ENCODE results near the gene POLD1.

POLD1 gene

DNA sequence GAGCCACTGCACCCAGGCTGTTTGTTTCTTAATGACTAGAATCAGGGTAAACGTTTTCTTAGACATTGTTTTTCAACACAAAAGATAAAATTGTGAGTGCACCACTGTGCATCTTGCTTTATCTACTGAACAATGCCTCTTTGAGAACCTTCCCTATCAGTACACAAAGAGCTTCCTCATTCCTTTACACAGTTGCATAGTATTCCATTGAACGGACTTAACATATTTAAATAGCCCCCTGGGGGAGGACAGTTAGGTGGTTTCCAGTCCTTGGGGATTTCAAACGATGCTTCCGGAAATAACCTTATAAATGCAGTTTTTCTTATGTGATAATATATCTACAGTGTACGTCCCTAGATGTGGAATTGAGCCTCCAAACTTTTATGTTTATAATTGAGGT, 8.6 kb downstream of the POLD1 start:
- no peak for DNase-seq

DNA sequence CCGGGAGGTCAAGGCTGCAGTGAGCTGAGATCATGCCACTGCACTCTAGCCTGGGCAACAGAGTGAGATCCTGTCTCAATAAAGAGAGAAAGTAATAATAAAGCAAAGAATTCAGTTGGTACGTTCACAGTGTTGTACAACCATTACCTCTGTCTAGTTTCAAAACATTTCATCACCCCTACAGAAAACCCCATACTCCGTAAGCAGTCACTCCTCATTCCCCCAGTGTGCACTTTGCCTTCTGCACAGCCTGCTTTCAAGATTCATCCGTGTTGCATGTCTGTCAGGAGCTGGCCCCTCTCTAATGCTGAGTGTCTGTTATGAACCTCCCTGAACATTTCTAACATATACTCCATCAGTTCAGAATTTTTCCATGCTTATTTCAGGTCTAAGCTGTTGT, 9.4 kb downstream of the POLD1 start:
- DNase-seq: no peak

DNA sequence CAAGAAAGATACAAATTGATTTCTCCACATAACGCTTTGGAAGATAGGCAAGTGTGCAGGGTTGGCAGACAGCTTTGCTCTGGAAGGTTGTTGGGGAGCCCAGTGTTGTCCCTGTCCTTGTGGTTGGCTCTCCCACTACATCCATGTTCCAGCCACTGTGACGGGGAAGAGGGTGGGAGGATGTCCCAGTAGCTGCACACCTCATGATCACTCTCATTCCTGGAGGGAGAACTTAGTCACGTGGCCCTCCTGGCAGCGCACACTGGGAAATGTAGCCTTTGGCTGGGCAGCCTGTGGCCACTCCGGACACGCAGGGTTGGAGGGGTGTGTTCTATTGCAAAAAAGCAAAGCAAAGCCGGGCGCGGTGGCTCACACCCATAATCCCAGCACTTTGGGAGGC, 9.9 kb downstream of the POLD1 start:
- no peak for DNase-seq

DNA sequence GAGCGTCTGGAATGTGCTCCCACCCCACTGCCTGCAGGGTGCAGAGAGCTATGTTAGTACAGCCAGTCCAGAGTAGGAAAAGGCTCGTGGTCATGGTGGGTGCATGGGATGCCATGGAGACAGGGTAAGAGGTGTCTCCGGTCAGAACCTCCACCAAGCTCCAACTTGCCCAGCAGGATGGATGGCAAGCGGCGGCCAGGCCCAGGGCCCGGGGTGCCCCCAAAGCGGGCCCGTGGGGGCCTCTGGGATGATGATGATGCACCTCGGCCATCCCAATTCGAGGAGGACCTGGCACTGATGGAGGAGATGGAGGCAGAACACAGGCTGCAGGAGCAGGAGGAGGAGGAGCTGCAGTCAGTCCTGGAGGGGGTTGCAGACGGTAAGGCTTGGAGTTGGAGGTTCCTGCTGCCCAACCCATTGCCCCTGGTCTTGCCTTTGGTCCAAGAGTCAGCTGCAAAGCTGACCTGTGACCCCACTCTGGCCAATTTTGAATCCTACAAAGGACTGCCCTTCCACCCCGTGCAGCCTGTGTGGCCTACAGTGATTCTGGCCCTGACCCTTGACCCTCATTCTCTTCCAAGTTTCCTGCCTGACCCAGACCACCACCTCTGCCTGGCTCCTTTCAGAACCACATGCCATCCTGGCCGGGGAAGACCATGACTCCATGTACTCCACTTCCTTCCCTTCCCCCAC, 14.7 kb downstream of the POLD1 start:
- no peak for DNase-seq

DNA sequence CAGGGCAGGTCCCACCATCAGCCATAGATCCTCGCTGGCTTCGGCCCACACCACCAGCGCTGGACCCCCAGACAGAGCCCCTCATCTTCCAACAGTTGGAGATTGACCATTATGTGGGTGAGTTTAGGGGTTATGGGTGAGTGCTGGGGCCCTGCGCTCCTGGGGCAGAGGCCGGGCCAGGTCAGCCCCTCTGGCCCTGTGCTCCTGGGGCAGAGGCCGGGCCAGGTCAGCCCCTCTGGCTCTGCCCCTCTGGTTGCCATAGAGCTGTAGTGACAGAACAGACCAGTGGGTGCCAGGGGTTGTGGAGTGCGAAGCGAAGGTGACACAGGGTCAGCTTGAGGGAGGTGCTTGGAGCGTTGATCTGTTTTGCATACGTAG, 15.2 kb downstream of the POLD1 start:
- no peak for DNase-seq

DNA sequence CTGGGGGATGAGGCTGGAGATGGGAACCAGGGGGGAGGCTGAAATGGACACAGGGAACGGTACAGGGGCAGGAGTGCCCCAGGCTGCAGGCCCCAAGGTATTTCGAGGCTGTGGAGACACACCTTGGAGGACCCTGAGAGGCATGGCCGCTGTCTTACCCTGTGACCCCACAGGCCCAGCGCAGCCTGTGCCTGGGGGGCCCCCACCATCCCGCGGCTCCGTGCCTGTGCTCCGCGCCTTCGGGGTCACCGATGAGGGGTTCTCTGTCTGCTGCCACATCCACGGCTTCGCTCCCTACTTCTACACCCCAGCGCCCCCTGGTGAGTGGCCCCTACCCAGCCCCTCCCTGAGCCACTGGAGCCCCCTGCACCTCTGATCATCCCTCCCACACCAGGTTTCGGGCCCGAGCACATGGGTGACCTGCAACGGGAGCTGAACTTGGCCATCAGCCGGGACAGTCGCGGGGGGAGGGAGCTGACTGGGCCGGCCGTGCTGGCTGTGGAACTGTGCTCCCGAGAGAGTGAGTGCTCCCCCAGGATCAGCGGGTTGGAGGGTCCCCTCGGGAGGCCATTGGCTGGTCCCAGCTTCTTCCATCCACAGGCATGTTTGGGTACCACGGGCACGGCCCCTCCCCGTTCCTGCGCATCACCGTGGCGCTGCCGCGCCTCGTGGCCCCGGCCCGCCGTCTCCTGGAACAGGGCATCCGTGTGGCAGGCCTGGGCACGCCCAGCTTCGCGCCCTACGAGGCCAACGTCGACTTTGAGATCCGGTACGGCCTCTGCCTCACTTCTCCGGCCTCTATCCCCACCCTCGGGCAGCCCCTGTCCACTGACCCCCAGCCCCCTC, 17.7 kb downstream of the POLD1 start:
- DNase-seq: no peak

DNA sequence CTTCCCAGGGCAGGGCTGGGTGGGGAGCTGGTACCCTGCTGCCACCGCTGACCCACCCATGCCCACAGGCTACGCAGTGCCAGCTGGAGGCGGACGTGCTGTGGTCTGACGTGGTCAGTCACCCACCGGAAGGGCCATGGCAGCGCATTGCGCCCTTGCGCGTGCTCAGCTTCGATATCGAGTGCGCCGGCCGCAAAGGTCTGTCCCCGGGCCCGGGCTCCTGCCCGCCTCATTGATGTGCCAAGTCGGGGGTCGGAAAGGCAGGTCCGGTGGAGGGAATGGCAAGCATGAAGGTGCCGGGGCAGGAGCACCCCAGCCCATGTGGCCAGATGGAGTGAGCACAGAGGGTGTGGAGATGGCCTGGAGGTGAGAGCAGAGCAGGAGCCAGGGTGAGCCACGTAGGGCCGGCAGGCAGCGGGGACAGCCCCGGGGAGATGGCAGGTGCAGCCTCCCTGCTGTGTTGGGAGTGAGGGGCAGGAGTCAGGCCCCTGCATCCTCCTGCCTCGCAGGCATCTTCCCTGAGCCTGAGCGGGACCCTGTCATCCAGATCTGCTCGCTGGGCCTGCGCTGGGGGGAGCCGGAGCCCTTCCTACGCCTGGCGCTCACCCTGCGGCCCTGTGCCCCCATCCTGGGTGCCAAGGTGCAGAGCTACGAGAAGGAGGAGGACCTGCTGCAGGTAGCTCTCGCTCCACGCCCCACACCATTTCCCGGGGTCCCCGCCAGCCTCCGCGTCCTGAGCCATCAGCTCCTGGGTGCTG, 18.6 kb downstream of the POLD1 start:
- DNase-seq: no peak

DNA sequence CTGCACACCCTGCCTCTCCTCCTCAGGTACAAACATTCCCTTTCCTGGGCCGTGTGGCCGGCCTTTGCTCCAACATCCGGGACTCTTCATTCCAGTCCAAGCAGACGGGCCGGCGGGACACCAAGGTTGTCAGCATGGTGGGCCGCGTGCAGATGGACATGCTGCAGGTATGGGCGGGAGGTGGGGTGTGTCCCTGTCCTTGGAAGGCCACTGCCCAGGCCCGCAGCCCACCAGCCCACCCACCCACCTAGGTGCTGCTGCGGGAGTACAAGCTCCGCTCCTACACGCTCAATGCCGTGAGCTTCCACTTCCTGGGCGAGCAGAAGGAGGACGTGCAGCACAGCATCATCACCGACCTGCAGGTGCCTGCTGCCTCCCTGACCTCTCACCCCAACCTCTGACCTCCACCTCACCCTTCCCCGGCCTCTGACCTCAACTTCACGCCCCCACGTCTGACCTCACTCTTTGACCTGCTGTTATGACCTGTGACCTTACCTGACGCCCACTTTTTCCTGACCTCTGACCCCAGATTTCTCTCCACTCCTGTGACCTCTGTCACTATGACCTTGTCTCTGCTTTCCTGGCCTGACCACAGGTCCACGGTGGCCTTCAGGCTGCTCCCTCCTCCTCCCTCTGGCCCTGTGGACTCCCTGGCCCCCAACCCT, 22.1 kb downstream of the POLD1 start:
- no peak for DNase-seq

DNA sequence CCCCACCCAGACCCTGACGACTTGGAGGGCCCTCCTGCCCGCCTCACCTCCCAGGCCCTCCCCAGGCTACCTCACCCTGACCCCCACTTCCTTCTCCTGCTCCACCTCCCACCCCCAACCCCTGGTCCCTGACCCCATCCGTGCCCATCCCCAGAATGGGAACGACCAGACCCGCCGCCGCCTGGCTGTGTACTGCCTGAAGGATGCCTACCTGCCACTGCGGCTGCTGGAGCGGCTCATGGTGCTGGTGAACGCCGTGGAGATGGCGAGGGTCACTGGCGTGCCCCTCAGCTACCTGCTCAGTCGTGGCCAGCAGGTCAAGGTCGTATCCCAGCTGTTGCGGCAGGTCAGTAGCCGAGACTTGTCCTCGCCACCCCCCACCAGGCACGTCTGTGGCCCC, 22.7 kb downstream of the POLD1 start:
- DNase-seq: no peak

DNA sequence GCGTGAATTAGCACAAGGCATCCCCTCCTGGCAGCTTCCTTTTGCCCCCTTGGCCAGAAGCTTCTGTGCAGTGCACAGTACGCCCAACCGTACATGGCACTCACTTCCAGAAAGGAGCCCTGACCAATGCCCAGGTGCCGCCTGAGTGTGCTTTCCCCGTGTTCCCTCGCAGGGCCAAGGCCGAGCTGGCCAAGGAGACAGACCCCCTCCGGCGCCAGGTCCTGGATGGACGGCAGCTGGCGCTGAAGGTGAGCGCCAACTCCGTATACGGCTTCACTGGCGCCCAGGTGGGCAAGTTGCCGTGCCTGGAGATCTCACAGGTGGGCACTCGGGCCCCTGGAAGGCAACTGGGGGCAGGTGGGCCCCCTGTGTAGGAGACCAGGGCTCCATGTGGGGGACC, 25.2 kb downstream of the POLD1 start:
- DNase-seq: no peak

DNA sequence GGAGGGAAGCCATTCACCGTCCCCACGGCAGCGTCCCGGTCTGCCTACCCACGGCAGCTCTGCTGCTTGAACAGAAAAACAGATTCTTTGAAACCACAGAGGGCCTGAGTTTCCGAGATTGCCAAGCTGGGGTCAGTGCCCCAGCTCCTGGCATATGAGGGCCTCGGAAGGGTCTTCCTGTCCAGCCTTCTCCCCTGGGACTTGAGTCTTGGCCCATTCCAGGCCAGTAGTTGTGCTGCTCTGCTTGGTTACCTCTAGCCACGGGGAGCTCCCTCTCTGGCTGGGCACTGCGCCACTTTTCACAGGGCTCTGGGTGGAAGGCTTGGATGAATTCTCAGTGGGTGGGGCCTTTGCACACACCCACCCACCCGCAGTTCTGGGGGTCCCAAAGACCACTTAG, 26.0 kb downstream of the POLD1 start:
- DNase-seq: no peak

DNA sequence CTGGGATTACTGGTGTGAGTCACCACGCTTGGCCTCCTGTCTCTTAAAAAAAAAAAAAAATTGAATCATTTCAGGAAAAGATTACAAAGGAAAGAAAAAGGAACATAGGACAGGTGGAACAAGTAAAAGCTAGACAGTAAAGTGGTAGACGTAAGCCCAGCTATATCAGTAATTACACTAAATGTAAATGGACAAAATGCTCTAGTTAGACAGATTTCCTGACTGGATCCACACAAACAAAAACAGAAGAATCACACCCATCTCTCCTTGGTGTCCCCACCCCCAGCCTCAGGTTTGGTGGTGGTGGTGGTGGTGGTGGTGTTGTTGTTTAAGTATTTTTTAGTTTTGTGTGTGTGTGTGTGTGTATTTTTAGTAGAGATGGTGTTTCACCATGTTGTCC, 28.3 kb downstream of the POLD1 start:
- DNase-seq: no peak

DNA sequence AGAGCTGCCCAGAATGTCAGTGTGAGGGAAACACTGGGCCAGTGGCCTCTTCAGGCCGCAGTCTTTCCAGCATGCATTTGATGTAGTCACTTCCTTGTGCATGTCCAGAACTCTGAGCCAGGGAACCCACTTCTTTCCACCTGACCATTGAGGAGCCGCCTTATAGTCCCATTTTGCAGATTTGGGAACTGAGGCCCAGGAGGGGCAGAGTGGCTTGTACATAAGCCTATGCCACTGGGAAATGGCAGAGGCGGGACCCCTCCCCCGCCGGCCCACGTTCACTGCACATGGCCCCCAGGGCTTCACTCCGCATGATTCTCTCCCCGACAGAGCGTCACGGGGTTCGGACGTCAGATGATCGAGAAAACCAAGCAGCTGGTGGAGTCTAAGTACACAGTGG, 28.9 kb downstream of the POLD1 start:
- no peak for DNase-seq

DNA sequence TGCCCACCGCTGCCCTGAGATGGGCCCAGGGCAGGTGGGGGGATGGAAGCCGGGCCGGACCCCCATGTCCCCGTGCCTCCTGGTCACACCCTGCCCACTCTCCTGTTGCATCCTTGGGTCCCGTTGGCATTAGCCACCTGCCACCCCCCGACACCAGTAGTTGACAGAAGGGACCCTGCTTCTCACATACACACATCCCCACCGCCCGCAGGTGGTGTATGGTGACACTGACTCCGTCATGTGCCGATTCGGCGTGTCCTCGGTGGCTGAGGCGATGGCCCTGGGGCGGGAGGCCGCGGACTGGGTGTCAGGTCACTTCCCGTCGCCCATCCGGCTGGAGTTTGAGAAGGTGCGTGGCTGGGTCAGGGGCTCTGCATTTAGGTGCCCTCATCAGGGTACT, 29.4 kb downstream of the POLD1 start:
- no peak for DNase-seq

DNA sequence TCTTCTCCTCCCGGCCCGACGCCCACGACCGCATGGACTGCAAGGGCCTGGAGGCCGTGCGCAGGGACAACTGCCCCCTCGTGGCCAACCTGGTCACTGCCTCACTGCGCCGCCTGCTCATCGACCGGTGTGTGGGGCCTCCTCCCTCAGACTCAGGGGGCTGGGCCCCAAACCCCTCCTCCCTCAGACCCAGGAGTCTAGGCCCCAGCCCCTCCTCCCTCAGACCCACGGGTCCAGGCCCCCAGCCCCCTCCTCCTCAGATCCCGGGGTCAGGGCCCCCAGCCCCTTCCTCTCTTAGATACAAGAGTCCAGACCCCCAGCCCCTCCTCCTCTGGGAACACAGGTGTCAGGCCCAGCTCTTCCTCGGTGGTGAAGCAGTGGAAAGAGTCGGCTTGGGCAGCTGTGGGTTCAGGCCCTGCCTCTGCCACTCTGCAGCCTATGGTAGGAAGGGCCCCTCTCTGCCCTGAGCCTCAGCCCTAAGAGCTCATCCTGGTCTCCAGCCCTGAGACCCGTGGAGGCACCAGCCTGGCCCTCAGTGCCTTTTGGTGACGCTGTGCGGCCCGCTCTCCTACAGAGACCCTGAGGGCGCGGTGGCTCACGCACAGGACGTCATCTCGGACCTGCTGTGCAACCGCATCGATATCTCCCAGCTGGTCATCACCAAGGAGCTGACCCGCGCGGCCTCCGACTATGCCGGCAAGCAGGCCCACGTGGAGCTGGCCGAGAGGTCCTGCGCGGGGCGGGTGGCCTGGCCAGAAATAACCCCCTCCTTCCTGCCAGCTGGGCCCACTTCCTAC, 30.9 kb downstream of the POLD1 start:
- DNase-seq: no peak

DNA sequence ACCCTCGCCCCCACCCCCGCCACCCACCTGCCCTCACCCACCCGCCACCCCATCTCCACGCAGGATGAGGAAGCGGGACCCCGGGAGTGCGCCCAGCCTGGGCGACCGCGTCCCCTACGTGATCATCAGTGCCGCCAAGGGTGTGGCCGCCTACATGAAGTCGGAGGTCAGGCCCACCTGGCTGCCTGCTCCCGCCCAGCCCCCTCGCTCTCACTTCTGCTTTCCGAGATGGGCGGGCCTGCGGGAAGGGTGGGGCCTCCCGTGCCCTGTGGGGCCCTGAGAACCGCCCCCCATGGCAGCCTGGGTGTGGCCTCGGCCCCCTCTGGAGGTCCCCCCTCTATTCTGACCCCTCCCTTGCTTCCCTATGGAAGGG, 31.5 kb downstream of the POLD1 start:
- DNase-seq: no peak

DNA sequence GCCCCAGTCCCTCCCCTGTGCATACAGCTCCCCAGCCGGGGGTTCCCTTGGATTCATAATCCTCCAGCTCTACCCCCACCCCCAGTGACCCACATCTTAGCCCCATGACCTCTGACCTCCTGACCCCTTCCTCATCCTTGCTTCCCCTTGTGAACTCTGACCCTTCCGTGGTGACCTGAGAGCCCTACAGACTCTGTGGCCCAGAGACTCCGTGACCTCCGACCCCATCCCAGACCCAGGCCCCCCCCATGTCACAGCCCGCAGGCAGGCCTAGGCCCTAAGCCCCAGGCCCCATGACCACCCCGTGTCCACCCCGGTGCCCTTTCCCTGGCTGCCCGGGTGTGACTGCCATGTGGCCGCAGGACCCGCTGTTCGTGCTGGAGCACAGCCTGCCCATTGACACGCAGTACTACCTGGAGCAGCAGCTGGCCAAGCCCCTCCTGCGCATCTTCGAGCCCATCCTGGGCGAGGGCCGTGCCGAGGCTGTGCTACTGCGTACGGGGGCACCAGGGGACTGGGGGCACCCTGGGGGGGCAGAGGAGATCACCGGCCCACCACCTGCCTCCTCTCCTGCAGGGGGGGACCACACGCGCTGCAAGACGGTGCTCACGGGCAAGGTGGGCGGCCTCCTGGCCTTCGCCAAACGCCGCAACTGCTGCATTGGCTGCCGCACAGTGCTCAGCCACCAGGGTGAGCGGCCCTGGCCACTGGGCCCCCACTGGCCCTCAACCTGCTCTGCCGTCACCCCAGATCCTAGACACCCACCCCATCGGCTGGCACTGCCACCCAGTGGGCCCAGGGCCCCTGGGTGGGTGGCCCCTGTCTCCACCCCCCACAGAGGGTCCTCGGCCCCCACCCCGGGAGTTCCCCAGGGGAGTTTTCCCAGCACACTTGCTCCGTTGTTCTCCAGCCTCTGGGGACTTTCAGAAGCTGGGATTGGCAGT, 32.2 kb downstream of the POLD1 start:
- DNase-seq: no peak

DNA sequence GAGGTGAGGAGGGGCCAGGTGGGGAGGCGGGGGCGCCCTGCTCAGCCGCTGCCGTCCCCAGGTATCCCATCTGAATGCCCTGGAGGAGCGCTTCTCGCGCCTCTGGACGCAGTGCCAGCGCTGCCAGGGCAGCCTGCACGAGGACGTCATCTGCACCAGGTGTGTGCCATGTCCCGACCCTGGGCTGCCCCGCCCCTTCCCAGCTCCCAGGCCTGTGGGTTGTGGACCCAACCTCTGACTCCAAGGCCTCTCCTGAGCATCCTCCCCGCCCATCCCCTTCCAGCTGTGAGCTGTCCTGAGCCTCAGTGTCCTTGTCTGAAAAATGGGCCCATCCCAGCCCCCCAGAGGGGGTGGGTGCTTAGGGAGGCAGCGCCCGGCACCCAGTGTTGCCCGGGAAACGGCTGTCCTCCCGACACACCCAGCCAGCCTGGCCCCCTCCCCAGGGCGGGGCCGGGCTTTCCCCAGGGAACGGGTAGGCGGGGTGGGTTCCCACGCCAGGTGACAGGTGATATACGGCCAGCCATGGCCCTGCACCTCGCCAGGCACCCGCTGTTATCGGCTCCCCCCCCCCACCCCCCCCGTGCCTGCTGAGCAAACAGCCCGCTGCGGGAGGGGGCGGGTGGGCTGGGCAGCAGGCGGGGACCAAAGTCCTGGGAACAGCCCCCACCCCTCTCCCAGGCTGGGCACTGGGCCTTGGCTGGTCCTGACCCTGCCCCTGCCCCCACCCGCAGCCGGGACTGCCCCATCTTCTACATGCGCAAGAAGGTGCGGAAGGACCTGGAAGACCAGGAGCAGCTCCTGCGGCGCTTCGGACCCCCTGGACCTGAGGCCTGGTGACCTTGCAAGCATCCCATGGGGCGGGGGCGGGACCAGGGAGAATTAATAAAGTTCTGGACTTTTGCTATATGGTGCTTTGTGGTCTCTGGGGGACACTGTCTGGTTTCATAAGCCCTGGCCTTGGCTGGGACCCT, 33.2 kb downstream of the POLD1 start:
- peak in 1 of 2 experiments; percentile 40 for DNase-seq

DNA sequence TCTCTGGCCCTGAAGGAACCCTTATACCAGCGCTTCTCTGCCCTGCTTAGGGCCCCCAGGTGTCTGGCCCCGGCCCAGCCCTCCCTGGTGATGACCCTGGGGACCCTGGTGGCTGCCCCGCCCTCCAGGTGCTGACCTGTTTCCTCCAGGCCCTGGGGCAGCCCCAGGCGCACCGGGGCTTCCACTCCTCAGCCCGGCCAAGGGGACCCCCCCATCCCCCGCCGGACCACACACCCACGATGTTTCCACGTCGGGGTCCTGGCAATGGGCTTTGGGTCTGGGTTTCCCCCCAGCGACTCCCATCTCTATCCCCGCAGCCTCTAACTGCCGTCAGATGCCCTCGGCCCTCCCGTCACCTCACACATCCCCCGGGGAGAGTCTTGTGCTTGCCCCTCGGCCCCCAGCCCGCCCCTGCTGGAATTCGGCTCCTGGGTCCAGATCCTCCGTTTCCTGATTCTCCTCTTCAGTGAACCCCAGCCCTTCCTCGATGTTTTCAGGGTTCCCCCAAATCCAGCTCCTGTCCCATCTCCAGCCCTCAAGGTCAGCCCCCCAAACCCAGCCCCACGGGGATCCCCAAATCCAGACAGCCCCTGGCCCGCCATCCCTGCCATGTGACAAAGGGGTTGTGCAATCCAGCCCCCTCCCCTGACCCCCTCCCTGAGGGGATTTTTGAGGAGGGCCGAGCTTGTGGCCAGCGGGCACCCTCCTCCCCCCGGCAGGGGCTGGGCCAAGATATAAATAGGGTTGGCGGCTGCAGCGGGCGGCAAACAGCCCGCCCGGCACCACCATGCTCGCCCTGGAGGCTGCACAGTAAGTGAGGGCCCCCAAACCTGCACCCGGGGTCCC, 34.3 kb downstream of the POLD1 start, which contains the start of gene SPIB:
SPIB (plus strand) TSS at position 763 of the 846 bp plus-strand sequence; CDS start at position 788, 25 bp downstream.
- no peak for DNase-seq

All from NCI-H2081 (cell line).